Inferior parietal cortex (tissue), 1 donor: ENCODE results near the gene LY6G5C.
A peak's percentile ranks its signal among the peaks of the same experiment; 100 is the strongest.
"Not testable (repeated sequence)": the region's sequence is repeated elsewhere in the genome, so short reads cannot be mapped to it uniquely, and the experiment has no call there.

Source experiments
- DNase-seq: peaks from one replicate; pipeline ENCODE4 v3.0.0-alpha.2; 2016; ENCODE audit errors: extremely low spot score

Gene LY6G5C

GRCh38 chr6:31715022-31715958 is 34.4 kb upstream of the LY6G5C start, which contains the start of gene LY6G6D:
Gene LY6G6D (plus strand): TSS chr6:31715348. CDS start chr6:31715356, 8 bp downstream.
- no peak for DNase-seq

GRCh38 chr6:31713991-31714684 is 33.3 kb upstream of the LY6G5C start:
- no peak for DNase-seq

GRCh38 chr6:31713465-31713864 is 32.6 kb upstream of the LY6G5C start:
- DNase-seq = no peak

- DNase-seq = no peak
Observed at GRCh38 chr6:31712296-31712695, 31.4 kb upstream of the LY6G5C start.

GRCh38 chr6:31711233-31711632 is 30.4 kb upstream of the LY6G5C start:
- DNase-seq = no peak

GRCh38 chr6:31710523-31711219 is 29.8 kb upstream of the LY6G5C start:
- DNase-seq = no peak

GRCh38 chr6:31709157-31709556 is 28.3 kb upstream of the LY6G5C start:
- DNase-seq = not testable (repeated sequence)

GRCh38 chr6:31708224-31708623 is 27.4 kb upstream of the LY6G5C start:
- DNase-seq = no peak

- no peak for DNase-seq
Observed at GRCh38 chr6:31707701-31708100, 26.8 kb upstream of the LY6G5C start.

- no peak for DNase-seq
Observed at GRCh38 chr6:31706599-31706998, 25.7 kb upstream of the LY6G5C start, which contains the start of gene LY6G6F. Gene LY6G6F (plus strand): TSS chr6:31706866. CDS start chr6:31706907, 41 bp downstream.

GRCh38 chr6:31705931-31706330 is 25.1 kb upstream of the LY6G5C start:
- DNase-seq = no peak

- peak; percentile 99 for DNase-seq
Observed at GRCh38 chr6:31702819-31703716, 22.2 kb upstream of the LY6G5C start, which contains the start of gene ABHD16A. Gene ABHD16A (minus strand): TSS chr6:31703324. CDS start chr6:31703281, 43 bp downstream.

- DNase-seq = no peak
Observed at GRCh38 chr6:31702405-31702818, 21.5 kb upstream of the LY6G5C start.

- no peak for DNase-seq
Observed at GRCh38 chr6:31701666-31702404, 21.0 kb upstream of the LY6G5C start.

- DNase-seq = no peak
Observed at GRCh38 chr6:31700740-31701401, 20.0 kb upstream of the LY6G5C start.

- DNase-seq = no peak
Observed at GRCh38 chr6:31697555-31697954, 16.7 kb upstream of the LY6G5C start.

- no peak for DNase-seq
Observed at GRCh38 chr6:31693535-31693934, 12.7 kb upstream of the LY6G5C start.

GRCh38 chr6:31692886-31693285 is 12.0 kb upstream of the LY6G5C start:
- no peak for DNase-seq

GRCh38 chr6:31692353-31692752 is 11.5 kb upstream of the LY6G5C start:
- no peak for DNase-seq
